Measurements from ENCODE around the gene PHLDA3.

Gene PHLDA3

GRCh38 chr1:201456499-201457309 is 12.3 kb downstream of the PHLDA3 start:
- H2BK15ac ChIP-seq (ENCODE audit: low read depth, poor library complexity, severe bottlenecking) = no peak overlapping the region
- no peak overlapping the region for H3K4me2 ChIP-seq (ENCODE audit: low read length, poor library complexity, severe bottlenecking)
- H2BK5ac ChIP-seq (ENCODE audit: low read depth, low read length, poor library complexity, severe bottlenecking) = peak overlapping the region; percentile 19
- H3K4me3 ChIP-seq (ENCODE audit: insufficient read depth in 1 of 2, low read depth in 1 of 2, low read length in 2 of 2) = peak overlapping the region in 1 of 2 experiments; percentile 63
- H3K9me3 ChIP-seq (ENCODE audit: control insufficient read depth, low read length) = no peaks in the 10 kb centered on the region
- H3K14ac ChIP-seq (ENCODE audit: low read length in 2 of 2) = peak overlapping the region in 1 of 2 experiments; percentile 14
- H4K91ac ChIP-seq (ENCODE audit: low read length) = peak overlapping the region; percentile 10
- H3K36me3 ChIP-seq (ENCODE audit: control insufficient read depth in 1 of 2, insufficient read depth in 2 of 2, low read depth in 1 of 2, low read length in 2 of 2) = no peaks in the 10 kb centered on the region
- DNase-seq = peak; percentile 99
- H3K23ac ChIP-seq (ENCODE audit: low read length in 2 of 2) = no peak overlapping the region
- H2BK12ac ChIP-seq (ENCODE audit: low read length in 2 of 2) = peak overlapping the region; percentile 76 to 89
- H3K4ac ChIP-seq (ENCODE audit: low read depth in 1 of 2, low read length in 2 of 2) = peak overlapping the region; percentile 21 to 93
- peak overlapping the region; percentile 36 for H2AFZ ChIP-seq (ENCODE audit: low read depth, low read length)
- no peaks in the 10 kb centered on the region for H3K79me1 ChIP-seq (replicated peaks; ENCODE audit: low read length, poor library complexity, severe bottlenecking)
- no peaks in the 10 kb centered on the region for H3K27me3 ChIP-seq (ENCODE audit: control insufficient read depth in 1 of 2, insufficient read depth in 1 of 2, low read length in 2 of 2)
- H3K9ac ChIP-seq (ENCODE audit: low read length) = peak overlapping the region; percentile 82
- H4K8ac ChIP-seq (ENCODE audit: low read length) = no peak overlapping the region
- WGBS = 20% methylated on average over 9 of the region's 11 CpGs
- H3K4me1 ChIP-seq (ENCODE audit: control insufficient read depth, insufficient read depth, low read depth, low read length) = peaks cover 40% of the 10 kb centered on the region
- peak overlapping the region; percentile 55 for H2BK120ac ChIP-seq (ENCODE audit: low read depth, low read length)
- H3K18ac ChIP-seq (ENCODE audit: low read depth in 1 of 2, low read length in 2 of 2) = peak overlapping the region; percentile 73 to 90
- H2AK5ac ChIP-seq (ENCODE audit: low read length, severe bottlenecking) = peak overlapping the region; percentile 10
- peak overlapping the region; percentile 89 for H3K27ac ChIP-seq (ENCODE audit: low read length, poor library complexity, severe bottlenecking)

GRCh38 chr1:201455098-201455497 is 13.9 kb downstream of the PHLDA3 start:
- Histone ChIP-seq H3K27ac (ENCODE audit: low read length, poor library complexity, severe bottlenecking) (no peak overlapping the region), H2AFZ (ENCODE audit: low read depth, low read length) (no peak overlapping the region), H2AK5ac (ENCODE audit: low read length, severe bottlenecking) (peak overlapping the region; percentile 85), H4K91ac (ENCODE audit: low read length) (peak overlapping the region; percentile 77), H2BK5ac (ENCODE audit: low read depth, low read length, poor library complexity, severe bottlenecking) (no peak overlapping the region), H2BK120ac (ENCODE audit: low read depth, low read length) (no peak overlapping the region), H3K9me3 (ENCODE audit: control insufficient read depth, low read length) (no peaks in the 10 kb centered on the region), H3K23ac (ENCODE audit: low read length in 2 of 2) (peak overlapping the region in 1 of 2 experiments; percentile 27), H2BK15ac (ENCODE audit: low read depth, poor library complexity, severe bottlenecking) (peak overlapping the region; percentile 83), H3K79me1 (replicated peaks; ENCODE audit: low read length, poor library complexity, severe bottlenecking) (no peaks in the 10 kb centered on the region), H3K14ac (ENCODE audit: low read length in 2 of 2) (no peak overlapping the region), H3K27me3 (ENCODE audit: control insufficient read depth in 1 of 2, insufficient read depth in 1 of 2, low read length in 2 of 2) (no peaks in the 10 kb centered on the region), H3K4me3 (ENCODE audit: insufficient read depth in 1 of 2, low read depth in 1 of 2, low read length in 2 of 2) (no peak overlapping the region), H3K4ac (ENCODE audit: low read depth in 1 of 2, low read length in 2 of 2) (peak overlapping the region in 1 of 2 experiments; percentile 37), H2BK12ac (ENCODE audit: low read length in 2 of 2) (peak overlapping the region; percentile 82 to 100), H3K18ac (ENCODE audit: low read depth in 1 of 2, low read length in 2 of 2) (peak overlapping the region in 1 of 2 experiments; percentile 54), H3K9ac (ENCODE audit: low read length) (no peak overlapping the region), H3K4me2 (ENCODE audit: low read length, poor library complexity, severe bottlenecking) (no peak overlapping the region), H4K8ac (ENCODE audit: low read length) (no peak overlapping the region), H3K36me3 (ENCODE audit: control insufficient read depth in 1 of 2, insufficient read depth in 2 of 2, low read depth in 1 of 2, low read length in 2 of 2) (no peaks in the 10 kb centered on the region), H3K4me1 (ENCODE audit: control insufficient read depth, insufficient read depth, low read depth, low read length) (peaks cover 36% of the 10 kb centered on the region)
- 79% methylated on average over 6 of the region's 6 CpGs for WGBS
- no peak for DNase-seq

GRCh38 chr1:201454608-201455007 is 14.4 kb downstream of the PHLDA3 start:
- 90% methylated on average over 3 of the region's 4 CpGs for WGBS
- no peak overlapping the region for H3K4me3 ChIP-seq (ENCODE audit: insufficient read depth in 1 of 2, low read depth in 1 of 2, low read length in 2 of 2)
- H3K36me3 ChIP-seq (ENCODE audit: control insufficient read depth in 1 of 2, insufficient read depth in 2 of 2, low read depth in 1 of 2, low read length in 2 of 2) = no peaks in the 10 kb centered on the region

GRCh38 chr1:201452866-201453265 is 16.1 kb downstream of the PHLDA3 start:
- H3K4me2 ChIP-seq (ENCODE audit: low read length, poor library complexity, severe bottlenecking) = no peak overlapping the region
- H2BK5ac ChIP-seq (ENCODE audit: low read depth, low read length, poor library complexity, severe bottlenecking) = no peak overlapping the region
- H4K8ac ChIP-seq (ENCODE audit: low read length) = no peak overlapping the region
- H3K9me3 ChIP-seq (ENCODE audit: control insufficient read depth, low read length) = no peaks in the 10 kb centered on the region
- no peaks in the 10 kb centered on the region for H3K36me3 ChIP-seq (ENCODE audit: control insufficient read depth in 1 of 2, insufficient read depth in 2 of 2, low read depth in 1 of 2, low read length in 2 of 2)
- no peak overlapping the region for H3K27ac ChIP-seq (ENCODE audit: low read length, poor library complexity, severe bottlenecking)
- H3K27me3 ChIP-seq (ENCODE audit: control insufficient read depth in 1 of 2, insufficient read depth in 1 of 2, low read length in 2 of 2) = no peaks in the 10 kb centered on the region
- H2AK5ac ChIP-seq (ENCODE audit: low read length, severe bottlenecking) = peak overlapping the region; percentile 53
- DNase-seq = no peak
- no peaks in the 10 kb centered on the region for H3K79me1 ChIP-seq (replicated peaks; ENCODE audit: low read length, poor library complexity, severe bottlenecking)
- H2BK120ac ChIP-seq (ENCODE audit: low read depth, low read length) = no peak overlapping the region
- H2AFZ ChIP-seq (ENCODE audit: low read depth, low read length) = no peak overlapping the region
- peaks cover 39% of the 10 kb centered on the region for H3K4me1 ChIP-seq (ENCODE audit: control insufficient read depth, insufficient read depth, low read depth, low read length)
- no peak overlapping the region for H3K23ac ChIP-seq (ENCODE audit: low read length in 2 of 2)
- H3K14ac ChIP-seq (ENCODE audit: low read length in 2 of 2) = no peak overlapping the region
- peak overlapping the region; percentile 94 for H2BK15ac ChIP-seq (ENCODE audit: low read depth, poor library complexity, severe bottlenecking)
- peak overlapping the region in 1 of 2 experiments; percentile 6 for H3K18ac ChIP-seq (ENCODE audit: low read depth in 1 of 2, low read length in 2 of 2)
- H4K91ac ChIP-seq (ENCODE audit: low read length) = peak overlapping the region; percentile 62
- no peak overlapping the region for H3K9ac ChIP-seq (ENCODE audit: low read length)
- 62% methylated on average over 4 of the region's 4 CpGs for WGBS
- H3K4ac ChIP-seq (ENCODE audit: low read depth in 1 of 2, low read length in 2 of 2) = peak overlapping the region; percentile 9 to 24
- no peak overlapping the region for H3K4me3 ChIP-seq (ENCODE audit: insufficient read depth in 1 of 2, low read depth in 1 of 2, low read length in 2 of 2)
- H2BK12ac ChIP-seq (ENCODE audit: low read length in 2 of 2) = peak overlapping the region; percentile 65 to 70

More at GRCh38 chr1:201454608-201455007, 14.4 kb downstream of the PHLDA3 start:
- H3K18ac ChIP-seq (ENCODE audit: low read depth in 1 of 2, low read length in 2 of 2) = no peak overlapping the region
- no peak overlapping the region for H2AK5ac ChIP-seq (ENCODE audit: low read length, severe bottlenecking)
- H2BK5ac ChIP-seq (ENCODE audit: low read depth, low read length, poor library complexity, severe bottlenecking) = no peak overlapping the region
- no peak overlapping the region for H3K9ac ChIP-seq (ENCODE audit: low read length)
- no peaks in the 10 kb centered on the region for H3K79me1 ChIP-seq (replicated peaks; ENCODE audit: low read length, poor library complexity, severe bottlenecking)
- no peak overlapping the region for H3K27ac ChIP-seq (ENCODE audit: low read length, poor library complexity, severe bottlenecking)
- no peak for DNase-seq
- H4K91ac ChIP-seq (ENCODE audit: low read length) = no peak overlapping the region
- peak overlapping the region in 1 of 2 experiments; percentile 57 for H2BK12ac ChIP-seq (ENCODE audit: low read length in 2 of 2)
- H3K14ac ChIP-seq (ENCODE audit: low read length in 2 of 2) = no peak overlapping the region
- H3K9me3 ChIP-seq (ENCODE audit: control insufficient read depth, low read length) = no peaks in the 10 kb centered on the region
- H2BK120ac ChIP-seq (ENCODE audit: low read depth, low read length) = no peak overlapping the region
- H4K8ac ChIP-seq (ENCODE audit: low read length) = no peak overlapping the region
- no peak overlapping the region for H2BK15ac ChIP-seq (ENCODE audit: low read depth, poor library complexity, severe bottlenecking)
- no peak overlapping the region for H3K23ac ChIP-seq (ENCODE audit: low read length in 2 of 2)
- H3K27me3 ChIP-seq (ENCODE audit: control insufficient read depth in 1 of 2, insufficient read depth in 1 of 2, low read length in 2 of 2) = no peaks in the 10 kb centered on the region
- H3K4me2 ChIP-seq (ENCODE audit: low read length, poor library complexity, severe bottlenecking) = no peak overlapping the region
- H3K4ac ChIP-seq (ENCODE audit: low read depth in 1 of 2, low read length in 2 of 2) = no peak overlapping the region
- no peak overlapping the region for H2AFZ ChIP-seq (ENCODE audit: low read depth, low read length)
- H3K4me1 ChIP-seq (ENCODE audit: control insufficient read depth, insufficient read depth, low read depth, low read length) = peaks cover 34% of the 10 kb centered on the region
